PC-3 (cell line): ENCODE results near the gene RCSD1. TPM values are rescaled to one million over a fixed set of nuclear protein-coding genes. Genes with fewer than 3 reads are reported as not detected.

Experiments used
- ATAC-seq: fragments of 200-7000 bp; cut with Tn5 transposase; 2 replicates; pipeline ENCODE4 v1.9.1; 2020; ENCODE audit warnings: mild to moderate bottlenecking, moderate library complexity
- BruUV-seq: library from RNA; stranded (reverse); fragments of 400-500 nt; replicated peaks from 2 replicates; lab custom pipeline; 2021; lab: Mats Ljungman, UMichigan
- CTCF ChIA-PET: fragments of 300-600 bp; sonication (Branson Sonifier 250); formaldehyde crosslinking; loops from one replicate; lab custom pipeline; 2022; ENCODE audit warnings: antibody characterized with exemption; lab: Charles Lee
- POLR2A ChIA-PET: fragments of 300-600 bp; sonication (Branson Sonifier 250); formaldehyde crosslinking; loops from one replicate; lab custom pipeline; 2022; ENCODE audit warnings: antibody characterized with exemption; ENCODE audit not compliant: unreplicated experiment; lab: Charles Lee
- DNase-seq: peaks from one replicate; pipeline ENCODE4 v3.0.0-alpha.2; 2015
- H2AFZ ChIP-seq: fragments of 300-600 bp; sonication (generic); 2 replicates; pipeline ENCODE4 v1.6.0; 2016; ENCODE audit warnings: antibody characterized with exemption, low read length
- H3F3A ChIP-seq: fragments of 300-600 bp; sonication (generic); one replicate; pipeline ENCODE4 v1.6.0; 2017; ENCODE audit warnings: antibody characterized with exemption, low read length, control low read depth, mild to moderate bottlenecking; ENCODE audit not compliant: unreplicated experiment
- H3K27ac ChIP-seq: fragments of 300-600 bp; sonication (generic); 2 replicates; pipeline ENCODE4 v1.5.1; 2016; ENCODE audit warnings: mild to moderate bottlenecking, low read length
- H3K27me3 ChIP-seq: fragments of 300-600 bp; sonication (generic); 2 replicates; pipeline ENCODE4 v1.6.1; 2016; ENCODE audit warnings: low read length, mixed read lengths
- H3K36me3 ChIP-seq: fragments of 300-600 bp; sonication (generic); 2 replicates; pipeline ENCODE4 v1.6.1; 2016; ENCODE audit warnings: low read depth, mixed run types, low read length, mixed read lengths
- H3K4me1 ChIP-seq: fragments of 300-600 bp; sonication (generic); 2 replicates; pipeline ENCODE4 v1.5.1; 2016; ENCODE audit warnings: low read length; ENCODE audit not compliant: insufficient read depth
- H3K4me2 ChIP-seq: fragments of 300-600 bp; sonication (generic); 2 replicates; pipeline ENCODE4 v1.6.0; 2016; ENCODE audit warnings: low read length
- H3K4me3 ChIP-seq: fragments of 300-600 bp; sonication (generic); 2 replicates; pipeline ENCODE4 v1.5.1; 2016; ENCODE audit warnings: mild to moderate bottlenecking, low read length, mixed read lengths
- H3K79me2 ChIP-seq: fragments of 300-600 bp; sonication (generic); 2 replicates; pipeline ENCODE4 v1.6.1; 2017; ENCODE audit warnings: low read length, mixed read lengths
- H3K9ac ChIP-seq: fragments of 300-600 bp; sonication (generic); 2 replicates; pipeline ENCODE4 v1.6.0; 2016; ENCODE audit warnings: mild to moderate bottlenecking, low read length
- H3K9me2 ChIP-seq: fragments of 300-600 bp; sonication (generic); replicated peaks from 2 replicates; pipeline ENCODE4 v1.6.1; 2016; ENCODE audit warnings: mixed run types, low read length, mixed read lengths
- H3K9me3 ChIP-seq: fragments of 300-600 bp; sonication (generic); 2 replicates; pipeline ENCODE4 v1.6.1; 2016; ENCODE audit warnings: low read length, mixed read lengths
- H4K20me1 ChIP-seq: fragments of 300-600 bp; sonication (generic); 2 replicates; pipeline ENCODE4 v1.6.1; 2016; ENCODE audit warnings: low read length, mixed read lengths
- EZH2 ChIP-seq: fragments of 300-600 bp; sonication (generic); IDR thresholded peaks from one replicate; pipeline ENCODE4 v1.6.1; 2017; ENCODE audit warnings: antibody characterized with exemption, mild to moderate bottlenecking, low read length; ENCODE audit not compliant: unreplicated experiment
- EZH2phosphoT487 ChIP-seq: fragments of 300-600 bp; sonication (generic); IDR thresholded peaks from 2 replicates; pipeline ENCODE4 v1.6.1; 2018; ENCODE audit warnings: mild to moderate bottlenecking, antibody characterized with exemption, low read length, borderline replicate concordance
- intact Hi-C: fragments of 100-400 bp; cut with micrococcal nuclease; formaldehyde crosslinking; loops from 2 replicates; pipeline ENCODE4 v1.9.0; 2023
- total RNA-seq: library from RNA; depleted of rRNA; stranded (reverse); fragments of >200 nt; gene quantifications from 2 replicates; pipeline ENCODE4 v1.2.3, GENCODE V29; 2014
- TF ChIP-seq, protein P1 (sequence below): fragments of 300-600 bp; sonication (generic); conservative IDR thresholded peaks from 2 replicates; pipeline ENCODE4 v1.5.1; 2017; ENCODE audit warnings: antibody characterized with exemption, low read depth, mild to moderate bottlenecking, low read length

The RCSD1 gene
- total RNA-seq, 1 experiment from 2014 or later: not detected

DNA sequence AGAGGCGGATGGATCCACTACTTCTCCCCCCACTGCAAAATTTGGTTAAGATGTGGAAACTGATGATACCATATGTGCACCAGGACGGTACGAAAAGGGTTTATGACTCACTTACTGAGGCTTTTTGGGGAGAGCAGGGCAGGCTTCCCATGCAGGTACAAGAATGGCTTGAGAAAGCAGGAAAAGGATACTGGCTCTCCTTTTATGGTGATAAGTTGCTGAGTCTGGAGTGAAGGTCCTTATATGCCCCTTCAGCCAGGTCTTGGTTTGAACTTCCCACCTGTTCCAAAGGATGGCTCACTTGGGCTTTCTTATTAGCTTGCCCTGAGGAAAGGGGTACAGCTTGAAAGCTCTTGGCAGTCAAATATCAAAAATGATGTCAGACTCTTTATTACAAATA lies 114.9 kb downstream of the RCSD1 start:
- CTCF ChIA-PET: no interaction called here
- no peaks in the 10 kb centered on the region for H3K9me3 ChIP-seq
- intact Hi-C loops: no loop called here

DNA sequence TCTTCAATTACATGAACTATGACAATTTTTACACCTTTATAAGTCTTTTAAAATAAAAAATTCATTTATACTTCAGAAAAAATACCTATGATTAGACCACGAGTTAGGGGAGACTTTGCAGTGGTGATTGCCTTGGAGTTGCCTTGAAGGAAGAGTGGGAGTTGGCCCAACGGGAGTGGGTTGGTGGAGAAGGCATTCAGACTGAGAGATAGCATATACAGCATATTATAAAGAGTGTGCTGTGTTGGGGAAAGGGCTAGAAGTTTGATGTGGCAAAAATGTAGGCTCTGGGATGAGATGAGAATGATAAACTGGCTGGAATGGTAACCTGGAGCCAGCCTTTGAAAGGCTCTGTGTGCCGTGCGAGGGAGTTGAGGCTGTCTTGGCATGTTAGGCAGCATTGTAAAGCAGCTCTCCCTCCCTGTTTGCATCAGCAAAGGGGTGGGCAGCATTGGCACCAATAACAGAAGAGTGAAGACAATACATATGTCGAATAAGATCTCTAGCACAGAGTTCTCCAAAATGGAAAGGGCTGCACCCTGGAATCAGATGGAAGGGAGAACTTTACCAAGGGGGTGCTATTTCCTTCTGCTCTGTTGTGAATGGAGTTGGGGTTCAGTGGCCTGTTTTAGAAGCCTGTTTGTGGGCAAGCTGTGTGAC lies 116.1 kb downstream of the RCSD1 start:
- H3K9me2 ChIP-seq: no peaks in the 10 kb centered on the region
- no peaks in the 10 kb centered on the region for H3K27me3 ChIP-seq
- BruUV-seq: no TSS peak
- no peak overlapping the region for H3K9ac ChIP-seq
- H4K20me1 ChIP-seq: peaks cover 4% of the 10 kb centered on the region; the same call in 1 of the 2 replicates
- H3K9me3 ChIP-seq: no peaks in the 10 kb centered on the region
- H3K4me3 ChIP-seq: no peak overlapping the region
- no peaks in the 10 kb centered on the region for H3K36me3 ChIP-seq
- ChIA-PET POLR2A (no interaction called here), CTCF (no interaction called here)
- peaks cover 15% of the 10 kb centered on the region for H3K4me1 ChIP-seq
- TF ChIP-seq EZH2: no peak
- TF ChIP-seq EZH2phosphoT487: no peak
- TF ChIP-seq, protein P1, sequence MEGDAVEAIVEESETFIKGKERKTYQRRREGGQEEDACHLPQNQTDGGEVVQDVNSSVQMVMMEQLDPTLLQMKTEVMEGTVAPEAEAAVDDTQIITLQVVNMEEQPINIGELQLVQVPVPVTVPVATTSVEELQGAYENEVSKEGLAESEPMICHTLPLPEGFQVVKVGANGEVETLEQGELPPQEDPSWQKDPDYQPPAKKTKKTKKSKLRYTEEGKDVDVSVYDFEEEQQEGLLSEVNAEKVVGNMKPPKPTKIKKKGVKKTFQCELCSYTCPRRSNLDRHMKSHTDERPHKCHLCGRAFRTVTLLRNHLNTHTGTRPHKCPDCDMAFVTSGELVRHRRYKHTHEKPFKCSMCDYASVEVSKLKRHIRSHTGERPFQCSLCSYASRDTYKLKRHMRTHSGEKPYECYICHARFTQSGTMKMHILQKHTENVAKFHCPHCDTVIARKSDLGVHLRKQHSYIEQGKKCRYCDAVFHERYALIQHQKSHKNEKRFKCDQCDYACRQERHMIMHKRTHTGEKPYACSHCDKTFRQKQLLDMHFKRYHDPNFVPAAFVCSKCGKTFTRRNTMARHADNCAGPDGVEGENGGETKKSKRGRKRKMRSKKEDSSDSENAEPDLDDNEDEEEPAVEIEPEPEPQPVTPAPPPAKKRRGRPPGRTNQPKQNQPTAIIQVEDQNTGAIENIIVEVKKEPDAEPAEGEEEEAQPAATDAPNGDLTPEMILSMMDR: no peak
- H3K27ac ChIP-seq: no peak overlapping the region
- intact Hi-C loops: no loop called here
- no peaks in the 10 kb centered on the region for H3F3A ChIP-seq
- no peak for DNase-seq
- no peak overlapping the region for H2AFZ ChIP-seq
- H3K79me2 ChIP-seq: peaks cover 94% of the 10 kb centered on the region
- no peak for ATAC-seq
- H3K4me2 ChIP-seq: no peak overlapping the region

More for the DNA sequence above, 114.9 kb downstream of the RCSD1 start:
- no peak for ATAC-seq
- Histone ChIP-seq H3F3A (no peaks in the 10 kb centered on the region), H3K9me2 (no peaks in the 10 kb centered on the region), H3K9ac (no peak overlapping the region), H3K4me2 (no peak overlapping the region), H3K4me3 (no peak overlapping the region), H3K36me3 (no peaks in the 10 kb centered on the region), H3K79me2 (peaks cover 95% of the 10 kb centered on the region), H4K20me1 (peaks cover 4% of the 10 kb centered on the region; the same call in 1 of the 2 replicates), H3K4me1 (peaks cover 15% of the 10 kb centered on the region), H2AFZ (no peak overlapping the region), H3K27me3 (no peaks in the 10 kb centered on the region), H3K27ac (no peak overlapping the region)
- DNase-seq: no peak
- TF ChIP-seq, protein P1: no peak
- TF ChIP-seq EZH2phosphoT487: no peak
- TF ChIP-seq EZH2: no peak
- no TSS peak for BruUV-seq
- POLR2A ChIA-PET: no interaction called here

DNA sequence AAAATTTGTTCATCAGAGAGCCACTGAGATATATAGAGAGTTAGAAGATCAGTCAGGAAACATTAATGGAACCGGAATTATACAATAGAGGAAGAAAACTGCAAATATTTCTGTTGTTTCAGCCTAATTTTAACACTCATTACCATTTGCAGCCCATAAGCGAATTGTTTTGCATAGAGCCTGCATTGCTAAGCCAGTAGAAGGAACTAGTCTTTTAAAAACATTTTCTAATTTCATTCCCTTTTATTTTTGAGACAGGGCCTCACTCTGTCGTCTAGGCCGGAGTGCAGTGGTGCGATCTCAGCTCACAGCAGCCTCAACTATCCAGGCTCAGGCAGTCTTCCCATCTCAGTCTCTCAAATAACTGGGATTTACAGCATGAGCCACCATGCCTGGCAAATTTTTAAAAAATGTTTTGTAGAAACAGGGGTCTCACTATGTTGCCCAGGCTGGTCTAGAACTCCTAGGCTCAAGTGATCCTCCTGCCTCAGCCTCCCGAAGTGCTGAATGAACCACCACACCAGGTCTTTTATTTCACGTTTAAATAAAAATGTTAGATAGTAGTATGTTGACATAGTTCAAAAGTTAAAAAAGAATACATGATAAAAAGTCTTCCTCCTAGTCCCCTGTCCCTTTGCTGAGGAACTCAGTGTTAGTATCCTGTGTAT lies 117.1 kb downstream of the RCSD1 start:
- Histone ChIP-seq H2AFZ (no peak overlapping the region), H3K79me2 (peaks cover 92% of the 10 kb centered on the region), H3K9me2 (no peaks in the 10 kb centered on the region), H3K9me3 (no peaks in the 10 kb centered on the region), H3K27me3 (no peaks in the 10 kb centered on the region), H3K9ac (no peak overlapping the region), H3K4me2 (no peak overlapping the region), H3K27ac (no peak overlapping the region), H3K4me3 (no peak overlapping the region), H4K20me1 (peaks cover 4% of the 10 kb centered on the region; the same call in 1 of the 2 replicates), H3K36me3 (no peaks in the 10 kb centered on the region), H3F3A (no peaks in the 10 kb centered on the region), H3K4me1 (peaks cover 14% of the 10 kb centered on the region)
- ATAC-seq (no peak), DNase-seq (no peak)
- ChIA-PET CTCF (no interaction called here), POLR2A (no interaction called here)
- intact Hi-C loops: no loop called here
- TF ChIP-seq, protein P1: no peak
- no peak for TF ChIP-seq EZH2
- no peak for TF ChIP-seq EZH2phosphoT487
- no TSS peak for BruUV-seq
